Sigmoid colon (tissue), 4 donors: Measurements from ENCODE around the gene KIAA2012.

Experiments used
- CTCF ChIP-seq, 4 experiments: fragments of 450-650 bp in 3 of 4; fragments of 200-600 bp in 1 of 4; IDR thresholded peaks; one replicate each; pipeline ENCODE4 v1.5.1; 2016 to 2019; ENCODE audit warnings: antibody characterized with exemption in 4 of 4, mild to moderate bottlenecking in 3 of 4, moderate library complexity in 2 of 4
- EP300 ChIP-seq, 4 donors: sonication (generic); formaldehyde crosslinking; IDR thresholded peaks; one replicate each; pipeline ENCODE4 v1.6.1; 2017; ENCODE audit warnings: antibody characterized with exemption in 4 of 4

- TF ChIP-seq CTCF (IDR thresholded peaks at IDR 0.05): no peak
- no peak for TF ChIP-seq EP300 (IDR thresholded peaks at IDR 0.05)
These were observed 75.6 kb downstream of the KIAA2012 start for GRCh38 chr2:202148515-202149154.
